HepG2 (cell line): ENCODE data around the gene PLPPR2. TPM values are rescaled to one million over a fixed set of nuclear protein-coding genes. Genes with fewer than 3 reads are reported as not detected.

Experiments
- AKAP8 ChIP-seq: sonication (generic); formaldehyde crosslinking; IDR thresholded peaks from 2 replicates; pipeline ENCODE4 v1.5.1; 2020; ENCODE audit warnings: mild to moderate bottlenecking, missing genetic modification reagents
- GLI4 ChIP-seq: sonication (generic); formaldehyde crosslinking; IDR thresholded peaks from 2 replicates; pipeline ENCODE4 v1.5.1; 2020; ENCODE audit warnings: missing genetic modification reagents, mild to moderate bottlenecking, moderate library complexity, borderline replicate concordance
- KLF13 ChIP-seq: sonication (generic); formaldehyde crosslinking; IDR thresholded peaks from 2 replicates; pipeline ENCODE4 v1.4.0; 2020; ENCODE audit warnings: mild to moderate bottlenecking, missing genetic modification reagents
- PHB2 ChIP-seq: fragments of 450-650 bp; IDR thresholded peaks from 2 replicates; pipeline ENCODE4 v1.6.1; 2018; ENCODE audit not compliant: partially characterized antibody
- USF2 ChIP-seq, 2 experiments: sonication (generic) in 1 of 2; formaldehyde crosslinking in 1 of 2; IDR thresholded peaks; 2 replicates each; pipeline versions ENCODE4 v1.5.1 to v1.6.1; 2011 to 2020; ENCODE audit warnings: borderline replicate concordance in 1 of 2, low read depth in 1 of 2, low read length in 1 of 2, mild to moderate bottlenecking in 1 of 2, missing genetic modification reagents in 1 of 2, moderate library complexity in 1 of 2
- ZBTB7A ChIP-seq: sonication (generic); formaldehyde crosslinking; IDR thresholded peaks from 2 replicates; pipeline ENCODE4 v1.8.0; 2022; ENCODE audit warnings: mild to moderate bottlenecking, missing genetic modification reagents
- ZKSCAN8 ChIP-seq: IDR thresholded peaks from 2 replicates; pipeline ENCODE4 v1.6.1; 2016; ENCODE audit warnings: borderline replicate concordance, missing genetic modification reagents, missing compliant biosample characterization
- ZNF276 ChIP-seq: sonication (generic); formaldehyde crosslinking; IDR thresholded peaks from 2 replicates; pipeline ENCODE4 v1.4.0; 2020; ENCODE audit warnings: mild to moderate bottlenecking, low read depth, missing genetic modification reagents
- ZNF720 ChIP-seq: sonication (generic); formaldehyde crosslinking; IDR thresholded peaks from 2 replicates; pipeline ENCODE4 v1.4.0; 2020; ENCODE audit warnings: missing genetic modification reagents
- ZNF878 ChIP-seq: sonication (generic); formaldehyde crosslinking; IDR thresholded peaks from 2 replicates; pipeline ENCODE4 v1.8.1; 2023; ENCODE audit warnings: mild to moderate bottlenecking, missing genetic modification reagents, moderate library complexity
- polyA plus RNA-seq, 8 experiments: library from polyadenylated mRNA; depleted of rRNA in 3 of 8; stranded (reverse) in 7 of 8; unstranded in 1 of 8; fragments of >200 nt; fragmentation: Illumina TruSeq in 4 of 8; extraction: Trizol in 4 of 8; gene quantifications; 2 replicates each; pipeline versions ENCODE4 v1.2.1 to v1.2.3, GENCODE V29; 2011 to 2016; ENCODE audit warnings: low read depth in 4 of 8, missing spikeins in 1 of 8, mixed read lengths in 1 of 8; ENCODE audit not compliant: insufficient read depth in 1 of 8
- total RNA-seq, 5 experiments: library from RNA; depleted of rRNA; stranded (reverse); fragments of >200 nt; fragmentation: Illumina TruSeq; extraction: Trizol; gene quantifications; 2 replicates each; pipeline ENCODE4 v1.2.3, GENCODE V29; 2016; ENCODE audit warnings: low read depth in 1 of 5
- TF ChIP-seq, protein P1 (sequence below): IDR thresholded peaks from 2 replicates; pipeline ENCODE4 v1.6.1; 2016; ENCODE audit warnings: low read depth, missing genetic modification reagents, missing compliant biosample characterization

The PLPPR2 gene
- total and polyA plus RNA-seq, 2 of the 13 experiments (the other 11 are each of a cell fraction or from before 2014, with no cell fraction given): 1.5 to 2.1 TPM

- TF ChIP-seq, protein P1, sequence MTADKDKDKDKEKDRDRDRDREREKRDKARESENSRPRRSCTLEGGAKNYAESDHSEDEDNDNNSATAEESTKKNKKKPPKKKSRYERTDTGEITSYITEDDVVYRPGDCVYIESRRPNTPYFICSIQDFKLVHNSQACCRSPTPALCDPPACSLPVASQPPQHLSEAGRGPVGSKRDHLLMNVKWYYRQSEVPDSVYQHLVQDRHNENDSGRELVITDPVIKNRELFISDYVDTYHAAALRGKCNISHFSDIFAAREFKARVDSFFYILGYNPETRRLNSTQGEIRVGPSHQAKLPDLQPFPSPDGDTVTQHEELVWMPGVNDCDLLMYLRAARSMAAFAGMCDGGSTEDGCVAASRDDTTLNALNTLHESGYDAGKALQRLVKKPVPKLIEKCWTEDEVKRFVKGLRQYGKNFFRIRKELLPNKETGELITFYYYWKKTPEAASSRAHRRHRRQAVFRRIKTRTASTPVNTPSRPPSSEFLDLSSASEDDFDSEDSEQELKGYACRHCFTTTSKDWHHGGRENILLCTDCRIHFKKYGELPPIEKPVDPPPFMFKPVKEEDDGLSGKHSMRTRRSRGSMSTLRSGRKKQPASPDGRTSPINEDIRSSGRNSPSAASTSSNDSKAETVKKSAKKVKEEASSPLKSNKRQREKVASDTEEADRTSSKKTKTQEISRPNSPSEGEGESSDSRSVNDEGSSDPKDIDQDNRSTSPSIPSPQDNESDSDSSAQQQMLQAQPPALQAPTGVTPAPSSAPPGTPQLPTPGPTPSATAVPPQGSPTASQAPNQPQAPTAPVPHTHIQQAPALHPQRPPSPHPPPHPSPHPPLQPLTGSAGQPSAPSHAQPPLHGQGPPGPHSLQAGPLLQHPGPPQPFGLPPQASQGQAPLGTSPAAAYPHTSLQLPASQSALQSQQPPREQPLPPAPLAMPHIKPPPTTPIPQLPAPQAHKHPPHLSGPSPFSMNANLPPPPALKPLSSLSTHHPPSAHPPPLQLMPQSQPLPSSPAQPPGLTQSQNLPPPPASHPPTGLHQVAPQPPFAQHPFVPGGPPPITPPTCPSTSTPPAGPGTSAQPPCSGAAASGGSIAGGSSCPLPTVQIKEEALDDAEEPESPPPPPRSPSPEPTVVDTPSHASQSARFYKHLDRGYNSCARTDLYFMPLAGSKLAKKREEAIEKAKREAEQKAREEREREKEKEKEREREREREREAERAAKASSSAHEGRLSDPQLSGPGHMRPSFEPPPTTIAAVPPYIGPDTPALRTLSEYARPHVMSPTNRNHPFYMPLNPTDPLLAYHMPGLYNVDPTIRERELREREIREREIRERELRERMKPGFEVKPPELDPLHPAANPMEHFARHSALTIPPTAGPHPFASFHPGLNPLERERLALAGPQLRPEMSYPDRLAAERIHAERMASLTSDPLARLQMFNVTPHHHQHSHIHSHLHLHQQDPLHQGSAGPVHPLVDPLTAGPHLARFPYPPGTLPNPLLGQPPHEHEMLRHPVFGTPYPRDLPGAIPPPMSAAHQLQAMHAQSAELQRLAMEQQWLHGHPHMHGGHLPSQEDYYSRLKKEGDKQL: no peak
- TF ChIP-seq ZNF276 (CRISPR knock-in tag) (no peak), GLI4 (CRISPR knock-in tag) (no peak), ZBTB7A (CRISPR knock-in tag) (no peak), KLF13 (CRISPR knock-in tag) (no peak), ZNF720 (CRISPR knock-in tag) (no peak), PHB2 (no peak), USF2 (IDR thresholded peaks at IDR 0.05; ENCODE audit: low read depth, low read length) (peak; percentile 77), USF2 (CRISPR knock-in tag; IDR thresholded peaks at IDR 0.05; ENCODE audit: borderline replicate concordance) (peak; percentile 85; the same call in 1 of the 2 replicates), ZNF878 (CRISPR knock-in tag) (no peak), ZKSCAN8 (no peak), AKAP8 (CRISPR knock-in tag) (no peak)
These were observed 22.0 kb downstream of the PLPPR2 start (continued) for GRCh38 chr19:11377237-11377636.
